K562 (cell line): ENCODE results near the gene TWSG1. TPM values are rescaled to one million over a fixed set of nuclear protein-coding genes. Genes with fewer than 3 reads are reported as not detected.

Experiments used
- ARID1B ChIP-seq: fragments of 450-650 bp; IDR thresholded peaks from 2 replicates; pipeline ENCODE4 v1.6.1; 2016; ENCODE audit warnings: antibody characterized with exemption, mild to moderate bottlenecking, inconsistent platforms
- ARNT ChIP-seq, 2 experiments: fragments of 450-650 bp; IDR thresholded peaks; 2 replicates each; pipeline ENCODE4 v1.6.1; 2016; ENCODE audit warnings: mild to moderate bottlenecking in 1 of 2
- CHD2 ChIP-seq: IDR thresholded peaks from 2 replicates; pipeline ENCODE4 v1.6.1; 2011; ENCODE audit warnings: low read depth, low read length
- HCFC1 ChIP-seq: IDR thresholded peaks from 2 replicates; pipeline ENCODE4 v1.6.1; 2012; ENCODE audit warnings: low read depth, low read length, improper control_type of control experiment
- HDAC6 ChIP-seq: IDR thresholded peaks from 2 replicates; pipeline ENCODE4 v1.6.1; 2012; ENCODE audit warnings: low read depth, mild to moderate bottlenecking, control low read depth, inconsistent platforms, low read length, moderate library complexity
- PHB ChIP-seq: fragments of 250-450 bp; sonication (Bioruptor Pico); IDR thresholded peaks from 2 replicates; pipeline ENCODE4 v1.5.0; 2021
- TAF15 ChIP-seq: fragments of 200-400 bp; formaldehyde crosslinking; IDR thresholded peaks from 2 replicates; pipeline ENCODE4 v1.6.1; 2017; ENCODE audit warnings: mild to moderate bottlenecking, low read depth, low read length, moderate library complexity
- TEAD1 ChIP-seq, 2 experiments: fragments of 450-650 bp in 1 of 2; sonication (generic) in 1 of 2; formaldehyde crosslinking; IDR thresholded peaks; 2 replicates each; pipeline versions ENCODE4 v1.4.0 to v1.8.0; 2020 to 2022; ENCODE audit warnings: mild to moderate bottlenecking in 2 of 2, missing genetic modification reagents in 1 of 2
- TRIM28 ChIP-seq: fragments of 450-650 bp; IDR thresholded peaks from 2 replicates; pipeline ENCODE4 v1.6.1; 2017
- ZBTB8A ChIP-seq: fragments of 450-650 bp; IDR thresholded peaks from 2 replicates; pipeline ENCODE4 v1.6.1; 2018; ENCODE audit warnings: mild to moderate bottlenecking, moderate library complexity; ENCODE audit not compliant: partially characterized antibody
- ZFP36 ChIP-seq: fragments of 150-350 bp; IDR thresholded peaks from 2 replicates; pipeline ENCODE4 v1.6.1; 2018; ENCODE audit warnings: low read length, low read depth; ENCODE audit not compliant: partially characterized antibody
- ZNF77 ChIP-seq: fragments of 250-450 bp; sonication (Bioruptor Pico); IDR thresholded peaks from 2 replicates; pipeline ENCODE4 v1.5.0; 2020
- polyA plus RNA-seq, 8 experiments: library from polyadenylated mRNA; depleted of rRNA in 4 of 8; stranded (reverse) in 5 of 8; unstranded in 3 of 8; fragments of >200 nt; fragmentation: Nextera tagmentation in 2 of 8; fragmentation: Illumina TruSeq in 1 of 8; extraction: Ambion mirVana in 2 of 8; extraction: Trizol in 1 of 8; gene quantifications; 2 replicates each; pipeline versions ENCODE4 v1.2.1 to v1.2.3, GENCODE V29; 2011 to 2014; ENCODE audit warnings: inconsistent platforms in 1 of 8, missing spikeins in 1 of 8
- total RNA-seq, 7 experiments: library from RNA; depleted of rRNA in 6 of 7; stranded (reverse); fragments of >200 nt in 6 of 7; fragmentation: Illumina TruSeq in 2 of 7; extraction: Trizol in 2 of 7; gene quantifications; 2 replicates each; pipeline versions ENCODE4 v1.2.1 to v1.2.3, GENCODE V29; 2011 to 2021; ENCODE audit warnings: low replicate concordance in 1 of 7
- TF ChIP-seq, protein P1 (sequence below): fragments of 450-650 bp; IDR thresholded peaks from 2 replicates; pipeline ENCODE4 v1.6.1; 2016
- TF ChIP-seq, protein P2 (sequence below): fragments of 250-450 bp; sonication (Bioruptor Pico); IDR thresholded peaks from 2 replicates; pipeline ENCODE4 v1.8.0; 2021; ENCODE audit warnings: moderate library complexity, mild to moderate bottlenecking, inconsistent platforms
- TF ChIP-seq, protein P3 (sequence below): IDR thresholded peaks from 2 replicates; pipeline ENCODE4 v1.6.1; 2016; ENCODE audit warnings: missing genetic modification characterization, missing compliant biosample characterization
- TF ChIP-seq, protein P4 (sequence below): sonication (generic); formaldehyde crosslinking; IDR thresholded peaks from 2 replicates; pipeline ENCODE4 v1.8.0; 2022; ENCODE audit warnings: mild to moderate bottlenecking, missing genetic modification reagents
- TF ChIP-seq, protein P5 (sequence below): sonication (generic); formaldehyde crosslinking; IDR thresholded peaks from 2 replicates; pipeline ENCODE4 v1.8.1; 2023; ENCODE audit warnings: mild to moderate bottlenecking, missing genetic modification reagents

Gene TWSG1
- total and polyA plus RNA-seq, 9 of the 15 experiments (the other 6 are each of a cell fraction or from before 2014, with no cell fraction given): 10.4 to 37.2 (median 25.1) TPM

DNA sequence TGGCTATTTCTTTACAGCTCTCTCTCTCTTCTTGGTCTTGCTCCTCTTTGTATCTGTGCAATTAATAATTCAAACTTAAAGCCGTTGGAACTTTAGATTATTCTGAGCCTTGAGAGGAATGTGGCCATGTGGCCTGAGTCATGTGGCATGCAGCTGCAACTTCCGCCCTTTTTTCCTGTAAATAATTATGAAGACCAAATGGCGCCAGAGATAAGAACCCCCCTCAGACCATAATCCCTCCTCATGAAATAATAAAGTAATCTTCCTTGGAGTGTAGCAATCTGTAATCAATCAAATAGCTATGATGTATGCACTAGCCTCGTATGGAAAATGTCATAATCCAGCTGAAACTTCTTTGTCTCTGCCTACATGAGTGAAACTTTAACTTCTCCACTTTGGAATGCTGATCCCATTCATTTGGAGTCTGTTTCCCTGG, 13.5 kb upstream of the TWSG1 start (continued):
- TF ChIP-seq ZBTB8A: no peak
- TF ChIP-seq, protein P1, sequence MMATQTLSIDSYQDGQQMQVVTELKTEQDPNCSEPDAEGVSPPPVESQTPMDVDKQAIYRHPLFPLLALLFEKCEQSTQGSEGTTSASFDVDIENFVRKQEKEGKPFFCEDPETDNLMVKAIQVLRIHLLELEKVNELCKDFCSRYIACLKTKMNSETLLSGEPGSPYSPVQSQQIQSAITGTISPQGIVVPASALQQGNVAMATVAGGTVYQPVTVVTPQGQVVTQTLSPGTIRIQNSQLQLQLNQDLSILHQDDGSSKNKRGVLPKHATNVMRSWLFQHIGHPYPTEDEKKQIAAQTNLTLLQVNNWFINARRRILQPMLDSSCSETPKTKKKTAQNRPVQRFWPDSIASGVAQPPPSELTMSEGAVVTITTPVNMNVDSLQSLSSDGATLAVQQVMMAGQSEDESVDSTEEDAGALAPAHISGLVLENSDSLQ: peak; percentile 37; the same call in 1 of the 2 replicates
- TF ChIP-seq, protein P2, sequence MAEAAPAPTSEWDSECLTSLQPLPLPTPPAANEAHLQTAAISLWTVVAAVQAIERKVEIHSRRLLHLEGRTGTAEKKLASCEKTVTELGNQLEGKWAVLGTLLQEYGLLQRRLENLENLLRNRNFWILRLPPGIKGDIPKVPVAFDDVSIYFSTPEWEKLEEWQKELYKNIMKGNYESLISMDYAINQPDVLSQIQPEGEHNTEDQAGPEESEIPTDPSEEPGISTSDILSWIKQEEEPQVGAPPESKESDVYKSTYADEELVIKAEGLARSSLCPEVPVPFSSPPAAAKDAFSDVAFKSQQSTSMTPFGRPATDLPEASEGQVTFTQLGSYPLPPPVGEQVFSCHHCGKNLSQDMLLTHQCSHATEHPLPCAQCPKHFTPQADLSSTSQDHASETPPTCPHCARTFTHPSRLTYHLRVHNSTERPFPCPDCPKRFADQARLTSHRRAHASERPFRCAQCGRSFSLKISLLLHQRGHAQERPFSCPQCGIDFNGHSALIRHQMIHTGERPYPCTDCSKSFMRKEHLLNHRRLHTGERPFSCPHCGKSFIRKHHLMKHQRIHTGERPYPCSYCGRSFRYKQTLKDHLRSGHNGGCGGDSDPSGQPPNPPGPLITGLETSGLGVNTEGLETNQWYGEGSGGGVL: no peak
- TF ChIP-seq TEAD1 (CRISPR knock-in tag; IDR thresholded peaks at IDR 0.05): peak; percentile 70 to 78; a peak in 3 of 4 replicates
- no peak for TF ChIP-seq CHD2
- TF ChIP-seq TAF15: no peak
- TF ChIP-seq, protein P3, sequence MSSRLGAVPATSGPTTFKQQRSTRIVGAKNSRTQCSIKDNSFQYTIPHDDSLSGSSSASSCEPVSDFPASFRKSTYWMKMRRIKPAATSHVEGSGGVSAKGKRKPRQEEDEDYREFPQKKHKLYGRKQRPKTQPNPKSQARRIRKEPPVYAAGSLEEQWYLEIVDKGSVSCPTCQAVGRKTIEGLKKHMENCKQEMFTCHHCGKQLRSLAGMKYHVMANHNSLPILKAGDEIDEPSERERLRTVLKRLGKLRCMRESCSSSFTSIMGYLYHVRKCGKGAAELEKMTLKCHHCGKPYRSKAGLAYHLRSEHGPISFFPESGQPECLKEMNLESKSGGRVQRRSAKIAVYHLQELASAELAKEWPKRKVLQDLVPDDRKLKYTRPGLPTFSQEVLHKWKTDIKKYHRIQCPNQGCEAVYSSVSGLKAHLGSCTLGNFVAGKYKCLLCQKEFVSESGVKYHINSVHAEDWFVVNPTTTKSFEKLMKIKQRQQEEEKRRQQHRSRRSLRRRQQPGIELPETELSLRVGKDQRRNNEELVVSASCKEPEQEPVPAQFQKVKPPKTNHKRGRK (tag): no peak
- TF ChIP-seq ZNF77 (CRISPR knock-in tag): no peak
- TF ChIP-seq ZFP36: no peak
- no peak for TF ChIP-seq PHB (CRISPR knock-in tag)
- TF ChIP-seq, protein P4, sequence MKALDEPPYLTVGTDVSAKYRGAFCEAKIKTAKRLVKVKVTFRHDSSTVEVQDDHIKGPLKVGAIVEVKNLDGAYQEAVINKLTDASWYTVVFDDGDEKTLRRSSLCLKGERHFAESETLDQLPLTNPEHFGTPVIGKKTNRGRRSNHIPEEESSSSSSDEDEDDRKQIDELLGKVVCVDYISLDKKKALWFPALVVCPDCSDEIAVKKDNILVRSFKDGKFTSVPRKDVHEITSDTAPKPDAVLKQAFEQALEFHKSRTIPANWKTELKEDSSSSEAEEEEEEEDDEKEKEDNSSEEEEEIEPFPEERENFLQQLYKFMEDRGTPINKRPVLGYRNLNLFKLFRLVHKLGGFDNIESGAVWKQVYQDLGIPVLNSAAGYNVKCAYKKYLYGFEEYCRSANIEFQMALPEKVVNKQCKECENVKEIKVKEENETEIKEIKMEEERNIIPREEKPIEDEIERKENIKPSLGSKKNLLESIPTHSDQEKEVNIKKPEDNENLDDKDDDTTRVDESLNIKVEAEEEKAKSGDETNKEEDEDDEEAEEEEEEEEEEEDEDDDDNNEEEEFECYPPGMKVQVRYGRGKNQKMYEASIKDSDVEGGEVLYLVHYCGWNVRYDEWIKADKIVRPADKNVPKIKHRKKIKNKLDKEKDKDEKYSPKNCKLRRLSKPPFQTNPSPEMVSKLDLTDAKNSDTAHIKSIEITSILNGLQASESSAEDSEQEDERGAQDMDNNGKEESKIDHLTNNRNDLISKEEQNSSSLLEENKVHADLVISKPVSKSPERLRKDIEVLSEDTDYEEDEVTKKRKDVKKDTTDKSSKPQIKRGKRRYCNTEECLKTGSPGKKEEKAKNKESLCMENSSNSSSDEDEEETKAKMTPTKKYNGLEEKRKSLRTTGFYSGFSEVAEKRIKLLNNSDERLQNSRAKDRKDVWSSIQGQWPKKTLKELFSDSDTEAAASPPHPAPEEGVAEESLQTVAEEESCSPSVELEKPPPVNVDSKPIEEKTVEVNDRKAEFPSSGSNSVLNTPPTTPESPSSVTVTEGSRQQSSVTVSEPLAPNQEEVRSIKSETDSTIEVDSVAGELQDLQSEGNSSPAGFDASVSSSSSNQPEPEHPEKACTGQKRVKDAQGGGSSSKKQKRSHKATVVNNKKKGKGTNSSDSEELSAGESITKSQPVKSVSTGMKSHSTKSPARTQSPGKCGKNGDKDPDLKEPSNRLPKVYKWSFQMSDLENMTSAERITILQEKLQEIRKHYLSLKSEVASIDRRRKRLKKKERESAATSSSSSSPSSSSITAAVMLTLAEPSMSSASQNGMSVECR: no peak
- no peak for TF ChIP-seq HDAC6
- TF ChIP-seq ARID1B: peak; percentile 66
- TF ChIP-seq HCFC1: no peak
- no peak for TF ChIP-seq TRIM28
- TF ChIP-seq ARNT (IDR thresholded peaks at IDR 0.05): no peak
- TF ChIP-seq, protein P5, sequence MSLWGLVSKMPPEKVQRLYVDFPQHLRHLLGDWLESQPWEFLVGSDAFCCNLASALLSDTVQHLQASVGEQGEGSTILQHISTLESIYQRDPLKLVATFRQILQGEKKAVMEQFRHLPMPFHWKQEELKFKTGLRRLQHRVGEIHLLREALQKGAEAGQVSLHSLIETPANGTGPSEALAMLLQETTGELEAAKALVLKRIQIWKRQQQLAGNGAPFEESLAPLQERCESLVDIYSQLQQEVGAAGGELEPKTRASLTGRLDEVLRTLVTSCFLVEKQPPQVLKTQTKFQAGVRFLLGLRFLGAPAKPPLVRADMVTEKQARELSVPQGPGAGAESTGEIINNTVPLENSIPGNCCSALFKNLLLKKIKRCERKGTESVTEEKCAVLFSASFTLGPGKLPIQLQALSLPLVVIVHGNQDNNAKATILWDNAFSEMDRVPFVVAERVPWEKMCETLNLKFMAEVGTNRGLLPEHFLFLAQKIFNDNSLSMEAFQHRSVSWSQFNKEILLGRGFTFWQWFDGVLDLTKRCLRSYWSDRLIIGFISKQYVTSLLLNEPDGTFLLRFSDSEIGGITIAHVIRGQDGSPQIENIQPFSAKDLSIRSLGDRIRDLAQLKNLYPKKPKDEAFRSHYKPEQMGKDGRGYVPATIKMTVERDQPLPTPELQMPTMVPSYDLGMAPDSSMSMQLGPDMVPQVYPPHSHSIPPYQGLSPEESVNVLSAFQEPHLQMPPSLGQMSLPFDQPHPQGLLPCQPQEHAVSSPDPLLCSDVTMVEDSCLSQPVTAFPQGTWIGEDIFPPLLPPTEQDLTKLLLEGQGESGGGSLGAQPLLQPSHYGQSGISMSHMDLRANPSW (CRISPR knock-in tag): no peak
